ENCODE data around the gene NDST1. TPM values are rescaled to one million over a fixed set of nuclear protein-coding genes. Genes with fewer than 3 reads are reported as not detected.

NDST1 gene
- total RNA-seq, 1 donor from 2014 or later, result 228 TPM

DNA sequence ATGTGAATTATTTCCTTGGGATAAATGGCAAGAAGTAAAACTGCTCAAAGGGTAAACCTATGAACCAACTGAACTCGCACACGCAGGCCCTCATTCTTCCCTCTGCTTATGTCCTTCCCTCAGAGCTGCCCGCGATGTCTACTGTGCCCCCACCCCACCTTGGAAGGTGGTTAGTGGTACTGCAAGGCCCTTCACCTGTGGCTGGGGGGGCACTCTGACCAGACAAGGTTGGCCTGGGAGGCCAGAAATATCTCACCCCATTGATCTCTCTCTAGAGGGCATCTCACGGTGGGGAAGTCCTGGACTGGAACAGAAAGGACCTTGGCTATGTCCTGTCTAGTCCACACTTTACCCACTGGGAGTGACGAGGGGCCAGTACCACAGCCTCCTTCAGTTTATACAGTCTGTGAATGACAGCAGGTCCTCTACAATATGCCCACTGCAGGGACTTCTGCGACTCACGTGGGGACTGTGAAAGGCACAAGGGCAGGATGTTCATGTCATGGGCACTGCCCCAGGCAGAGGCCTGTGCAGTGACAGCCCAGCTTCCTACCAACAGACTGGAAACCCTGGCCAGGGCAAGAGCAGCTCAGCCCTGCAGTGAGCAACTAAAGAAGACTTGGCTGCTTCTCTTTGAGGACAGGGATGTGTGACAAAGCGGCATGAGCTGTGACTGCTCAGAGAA is 75.8 kb downstream of the NDST1 start:
- no peaks in the 10 kb centered on the region for H3K9me3 Mint-ChIP-seq (ENCODE audit: low read depth)
- TF ChIP-seq, protein P1, sequence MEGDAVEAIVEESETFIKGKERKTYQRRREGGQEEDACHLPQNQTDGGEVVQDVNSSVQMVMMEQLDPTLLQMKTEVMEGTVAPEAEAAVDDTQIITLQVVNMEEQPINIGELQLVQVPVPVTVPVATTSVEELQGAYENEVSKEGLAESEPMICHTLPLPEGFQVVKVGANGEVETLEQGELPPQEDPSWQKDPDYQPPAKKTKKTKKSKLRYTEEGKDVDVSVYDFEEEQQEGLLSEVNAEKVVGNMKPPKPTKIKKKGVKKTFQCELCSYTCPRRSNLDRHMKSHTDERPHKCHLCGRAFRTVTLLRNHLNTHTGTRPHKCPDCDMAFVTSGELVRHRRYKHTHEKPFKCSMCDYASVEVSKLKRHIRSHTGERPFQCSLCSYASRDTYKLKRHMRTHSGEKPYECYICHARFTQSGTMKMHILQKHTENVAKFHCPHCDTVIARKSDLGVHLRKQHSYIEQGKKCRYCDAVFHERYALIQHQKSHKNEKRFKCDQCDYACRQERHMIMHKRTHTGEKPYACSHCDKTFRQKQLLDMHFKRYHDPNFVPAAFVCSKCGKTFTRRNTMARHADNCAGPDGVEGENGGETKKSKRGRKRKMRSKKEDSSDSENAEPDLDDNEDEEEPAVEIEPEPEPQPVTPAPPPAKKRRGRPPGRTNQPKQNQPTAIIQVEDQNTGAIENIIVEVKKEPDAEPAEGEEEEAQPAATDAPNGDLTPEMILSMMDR (IDR thresholded peaks at IDR 0.05), result no peak
- DNase-seq (ENCODE audit: low spot score), result peak; percentile 64
- H3K27ac Mint-ChIP-seq (ENCODE audit: unreplicated experiment), result no peak overlapping the region
- peaks cover 45% of the 10 kb centered on the region for H3K4me1 Mint-ChIP-seq (ENCODE audit: low read depth)
- H3K36me3 Mint-ChIP-seq (ENCODE audit: low read depth), result no peaks in the 10 kb centered on the region
- no peak overlapping the region for H3K4me3 Mint-ChIP-seq (ENCODE audit: unreplicated experiment)
- no peaks in the 10 kb centered on the region for H3K27me3 Mint-ChIP-seq (ENCODE audit: low read depth)

DNA sequence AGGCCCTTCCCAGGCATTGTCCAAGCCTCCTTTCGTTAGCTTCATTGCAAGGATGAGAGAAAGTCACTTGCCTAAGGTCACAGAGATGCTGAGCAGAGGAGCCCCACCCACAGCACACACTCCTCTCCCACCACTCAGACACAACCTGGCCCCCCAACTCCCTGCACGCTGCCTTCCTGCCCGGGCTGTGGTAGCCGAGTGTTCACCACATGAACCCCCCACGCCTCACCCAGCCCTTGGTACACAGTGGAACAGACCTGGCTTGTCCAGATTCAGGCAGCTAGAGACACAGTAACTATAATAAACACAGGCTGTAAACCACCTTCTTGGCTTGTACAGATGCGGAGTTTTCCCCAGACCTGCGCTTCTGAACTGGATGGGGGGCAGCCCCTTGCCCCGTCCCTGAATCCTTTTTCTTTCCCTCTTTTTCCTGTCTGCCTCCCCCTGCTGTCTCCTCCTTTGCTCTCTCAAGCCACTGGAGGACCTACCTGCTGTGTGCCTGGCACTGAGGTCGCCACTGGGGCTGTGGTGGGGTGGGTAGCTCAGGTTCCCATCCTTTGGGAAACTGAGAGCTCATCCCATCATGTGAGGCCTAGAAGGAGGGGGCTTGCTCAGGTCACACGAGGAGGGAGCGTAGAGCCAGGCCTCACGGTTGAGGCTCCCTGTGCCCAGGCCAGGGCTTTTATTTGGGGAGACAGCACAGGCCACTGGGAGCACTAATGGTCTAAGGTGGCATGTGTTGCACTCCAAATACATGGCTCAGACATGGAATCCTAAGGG is 76.8 kb downstream of the NDST1 start:
- TF ChIP-seq, protein P1 (IDR thresholded peaks at IDR 0.05), result no peak
- Mint-ChIP-seq H3K27ac (ENCODE audit: unreplicated experiment) (no peak overlapping the region), H3K36me3 (ENCODE audit: low read depth) (no peaks in the 10 kb centered on the region), H3K9me3 (ENCODE audit: low read depth) (no peaks in the 10 kb centered on the region), H3K4me1 (ENCODE audit: low read depth) (peaks cover 51% of the 10 kb centered on the region), H3K27me3 (ENCODE audit: low read depth) (no peaks in the 10 kb centered on the region), H3K4me3 (ENCODE audit: unreplicated experiment) (no peak overlapping the region)
- DNase-seq (ENCODE audit: low spot score), result peak; percentile 71

DNA sequence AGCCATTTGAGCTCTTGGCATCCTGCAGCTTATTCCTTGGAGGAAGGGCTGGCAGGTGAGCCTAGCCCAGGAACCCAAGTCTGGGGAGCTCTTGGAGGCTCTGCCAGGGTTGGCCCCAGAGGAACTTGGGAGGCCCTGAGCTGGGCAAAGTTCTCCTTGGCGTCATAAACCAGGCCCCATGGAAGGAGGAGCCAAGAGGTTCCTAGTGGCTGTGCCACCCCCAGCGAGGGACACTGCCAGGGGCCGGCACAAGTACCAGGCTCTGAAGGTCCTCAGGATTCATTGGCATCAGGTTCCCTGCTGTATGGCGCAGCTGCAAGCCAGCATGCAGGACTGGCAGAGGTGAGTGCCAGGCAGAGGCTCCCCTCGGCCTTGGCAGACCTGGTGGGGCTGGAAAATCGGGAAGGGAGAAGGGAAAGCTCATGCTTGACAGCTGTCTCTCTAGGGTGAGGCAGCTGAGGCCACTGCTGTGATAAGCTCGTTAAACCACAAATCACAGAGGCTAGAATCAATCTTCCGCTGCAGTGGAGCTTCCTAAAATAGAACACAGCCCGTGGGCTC is 77.9 kb downstream of the NDST1 start:
- no peaks in the 10 kb centered on the region for H3K27me3 Mint-ChIP-seq (ENCODE audit: low read depth)
- H3K4me1 Mint-ChIP-seq (ENCODE audit: low read depth), result peaks cover 61% of the 10 kb centered on the region
- TF ChIP-seq, protein P1 (IDR thresholded peaks at IDR 0.05), result no peak
- no peak overlapping the region for H3K4me3 Mint-ChIP-seq (ENCODE audit: unreplicated experiment)
- H3K36me3 Mint-ChIP-seq (ENCODE audit: low read depth), result no peaks in the 10 kb centered on the region
- DNase-seq (ENCODE audit: low spot score), result peak; percentile 58
- no peak overlapping the region for H3K27ac Mint-ChIP-seq (ENCODE audit: unreplicated experiment)
- no peaks in the 10 kb centered on the region for H3K9me3 Mint-ChIP-seq (ENCODE audit: low read depth)

DNA sequence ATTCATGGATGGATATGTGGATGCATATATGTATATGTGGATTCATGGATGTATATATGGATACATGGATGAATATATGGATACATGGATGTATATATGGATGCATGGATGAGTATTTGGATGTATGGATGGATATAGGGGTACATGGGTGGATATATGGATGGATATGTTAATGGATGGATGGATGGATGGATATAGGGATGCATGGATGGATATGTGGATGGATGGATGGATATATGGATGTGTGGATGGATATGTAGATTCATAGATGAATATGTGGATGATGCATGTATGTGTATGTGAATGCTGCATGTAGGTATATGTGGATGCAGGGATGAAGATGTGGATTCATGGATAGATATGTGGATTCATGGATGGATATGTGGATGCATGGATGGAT is 79.1 kb downstream of the NDST1 start:
- no peaks in the 10 kb centered on the region for H3K9me3 Mint-ChIP-seq (ENCODE audit: low read depth)
- H3K4me3 Mint-ChIP-seq (ENCODE audit: unreplicated experiment), result no peak overlapping the region

More for the DNA sequence above, 79.1 kb downstream of the NDST1 start:
- H3K27me3 Mint-ChIP-seq (ENCODE audit: low read depth), result no peaks in the 10 kb centered on the region
- no peak overlapping the region for H3K27ac Mint-ChIP-seq (ENCODE audit: unreplicated experiment)
- no peak for DNase-seq (ENCODE audit: low spot score)
- H3K36me3 Mint-ChIP-seq (ENCODE audit: low read depth), result no peaks in the 10 kb centered on the region
- TF ChIP-seq, protein P1 (IDR thresholded peaks at IDR 0.05), result no peak
- peaks cover 63% of the 10 kb centered on the region for H3K4me1 Mint-ChIP-seq (ENCODE audit: low read depth)

Data from chondrocyte (in vitro differentiated cells).